Epithelial cell of esophagus (primary cell): Measurements from ENCODE around the gene ZNF407.

ENCODE experiments used
- DNase-seq: peaks from one replicate; pipeline ENCODE4 v3.0.0; 2010; ENCODE audit warnings: low read depth
- H3K4me3 ChIP-seq: 2 replicates; pipeline ENCODE4 v1.5.1; 2011; ENCODE audit warnings: mild to moderate bottlenecking, low read length, control low read depth
- TF ChIP-seq, protein P1 (sequence below): IDR thresholded peaks from 2 replicates; pipeline ENCODE4 v1.5.1; 2011; ENCODE audit warnings: low read depth, mild to moderate bottlenecking, low read length, control low read depth, inconsistent platforms; ENCODE audit not compliant: insufficient read depth; ENCODE audit errors: missing control alignments

The ZNF407 gene

DNA sequence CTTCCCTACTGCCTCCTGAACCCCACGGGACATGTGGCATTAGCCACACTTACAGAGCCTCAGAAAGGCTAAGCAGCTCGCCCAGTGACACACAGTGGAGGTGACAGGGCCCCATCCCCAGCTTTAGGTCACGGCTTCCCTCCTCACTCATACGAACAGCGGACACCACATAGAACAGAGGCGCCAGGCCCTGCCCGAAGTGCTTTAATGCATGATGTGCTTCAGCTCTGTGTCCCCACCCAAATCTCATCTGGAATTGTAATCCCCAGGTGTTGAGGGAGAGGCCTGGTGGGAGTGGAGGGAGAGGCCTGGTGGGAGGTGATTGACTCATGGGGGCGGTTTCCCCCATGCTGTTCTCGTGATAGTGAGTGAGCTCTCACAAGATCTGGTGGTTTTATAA lies 476.0 kb downstream of the ZNF407 start:
- no peak for DNase-seq
- TF ChIP-seq, protein P1, sequence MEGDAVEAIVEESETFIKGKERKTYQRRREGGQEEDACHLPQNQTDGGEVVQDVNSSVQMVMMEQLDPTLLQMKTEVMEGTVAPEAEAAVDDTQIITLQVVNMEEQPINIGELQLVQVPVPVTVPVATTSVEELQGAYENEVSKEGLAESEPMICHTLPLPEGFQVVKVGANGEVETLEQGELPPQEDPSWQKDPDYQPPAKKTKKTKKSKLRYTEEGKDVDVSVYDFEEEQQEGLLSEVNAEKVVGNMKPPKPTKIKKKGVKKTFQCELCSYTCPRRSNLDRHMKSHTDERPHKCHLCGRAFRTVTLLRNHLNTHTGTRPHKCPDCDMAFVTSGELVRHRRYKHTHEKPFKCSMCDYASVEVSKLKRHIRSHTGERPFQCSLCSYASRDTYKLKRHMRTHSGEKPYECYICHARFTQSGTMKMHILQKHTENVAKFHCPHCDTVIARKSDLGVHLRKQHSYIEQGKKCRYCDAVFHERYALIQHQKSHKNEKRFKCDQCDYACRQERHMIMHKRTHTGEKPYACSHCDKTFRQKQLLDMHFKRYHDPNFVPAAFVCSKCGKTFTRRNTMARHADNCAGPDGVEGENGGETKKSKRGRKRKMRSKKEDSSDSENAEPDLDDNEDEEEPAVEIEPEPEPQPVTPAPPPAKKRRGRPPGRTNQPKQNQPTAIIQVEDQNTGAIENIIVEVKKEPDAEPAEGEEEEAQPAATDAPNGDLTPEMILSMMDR, result no peak
- H3K4me3 ChIP-seq, result no peak overlapping the region

DNA sequence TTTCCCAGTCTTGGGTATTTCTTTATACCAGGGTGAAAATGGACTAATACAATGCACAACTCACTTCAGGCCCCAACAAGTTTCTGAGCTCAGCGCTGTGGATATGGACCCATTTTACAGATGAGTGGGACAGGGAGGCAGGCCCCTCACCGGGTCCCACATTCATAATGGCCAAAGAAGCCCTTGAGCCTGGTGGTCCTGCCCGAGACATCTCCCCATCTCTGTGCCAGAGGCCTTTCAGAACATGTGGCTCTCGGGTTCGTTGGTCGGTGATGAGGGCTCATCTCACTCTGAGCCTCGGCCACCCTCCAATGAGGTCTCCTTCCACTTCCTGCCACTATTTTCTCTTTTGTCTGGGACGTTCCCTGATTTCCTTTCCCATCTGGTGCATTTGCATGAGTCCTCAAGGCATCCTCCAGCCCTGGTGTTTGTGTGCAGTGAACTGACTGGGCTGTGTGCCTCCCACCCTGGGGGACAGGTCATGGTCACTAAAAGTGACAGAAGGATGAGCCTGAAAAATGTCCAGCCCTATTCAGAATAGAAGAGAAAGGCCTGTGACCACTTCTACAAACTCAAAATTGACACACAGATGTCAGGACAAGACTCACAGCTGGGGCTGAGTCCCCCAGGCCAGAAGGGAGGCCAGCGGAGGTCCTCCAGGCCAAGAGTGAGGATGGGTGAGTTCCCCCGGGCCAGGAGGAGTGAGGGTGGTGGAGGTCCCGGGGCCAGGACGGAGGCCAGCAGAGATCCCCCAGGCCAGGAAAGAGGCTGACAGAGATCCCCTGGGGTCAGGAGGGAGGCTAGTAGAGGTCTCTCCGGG lies 476.7 kb downstream of the ZNF407 start:
- no peak overlapping the region for H3K4me3 ChIP-seq
- DNase-seq, result no peak
- TF ChIP-seq, protein P1, result no peak

DNA sequence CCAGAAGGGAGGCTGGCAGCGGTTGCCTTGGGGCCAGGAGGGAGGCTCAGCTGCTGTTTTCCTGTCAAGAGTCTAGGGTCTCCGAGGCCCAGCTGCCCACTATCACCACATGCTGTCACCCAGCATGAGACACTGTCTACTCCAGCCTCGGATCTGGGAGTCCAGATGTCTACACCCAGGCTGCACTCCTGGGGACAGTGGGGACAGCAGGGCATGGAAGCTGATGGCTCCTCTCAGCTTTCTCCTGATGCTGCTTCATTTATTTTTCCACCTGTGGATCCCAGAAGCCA lies 477.3 kb downstream of the ZNF407 start:
- no peak overlapping the region for H3K4me3 ChIP-seq
- TF ChIP-seq, protein P1, result no peak
- DNase-seq, result no peak

DNA sequence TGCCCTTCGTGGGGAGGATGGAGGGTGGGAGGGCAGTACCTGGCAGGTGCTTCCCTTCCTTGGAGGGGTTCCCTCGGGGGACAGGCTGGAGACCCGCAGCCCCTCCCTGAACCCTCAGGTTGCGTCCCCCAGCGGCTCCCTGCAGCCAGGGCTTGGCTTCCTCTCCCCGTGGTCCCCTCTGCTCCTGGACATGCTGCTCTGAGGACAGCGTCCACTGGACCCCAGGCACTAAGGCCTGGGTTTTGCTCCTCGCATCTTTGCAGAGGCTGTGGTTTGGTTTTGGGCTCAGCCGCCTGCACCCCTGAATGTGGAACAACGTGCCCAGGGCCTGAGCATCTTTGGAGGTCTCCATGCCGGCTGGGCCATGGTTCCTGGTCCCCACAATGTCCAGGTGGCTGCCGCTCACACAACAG lies 477.8 kb downstream of the ZNF407 start:
- DNase-seq, result no peak
- TF ChIP-seq, protein P1, result no peak

DNA sequence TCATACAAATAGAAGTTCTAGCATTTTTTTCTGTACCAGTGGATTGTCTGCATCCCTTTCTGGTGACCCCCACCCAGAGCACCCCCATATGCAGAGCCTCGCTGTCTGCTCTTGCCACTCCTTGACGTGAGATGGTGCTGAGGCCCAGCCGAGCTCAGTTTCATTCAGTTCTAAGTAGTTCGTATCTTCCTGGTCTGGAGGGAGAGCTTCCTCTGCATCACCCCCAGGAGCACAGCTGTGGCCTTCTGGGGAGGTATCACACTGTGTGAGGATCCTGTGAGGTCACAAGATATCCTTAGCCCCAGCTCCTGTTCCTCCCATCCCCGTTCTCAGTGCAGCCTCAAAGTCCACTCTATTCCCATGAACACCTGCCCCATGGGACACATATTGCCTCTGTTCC lies 478.6 kb downstream of the ZNF407 start:
- DNase-seq, result no peak
- TF ChIP-seq, protein P1, result no peak
- no peak overlapping the region for H3K4me3 ChIP-seq

More for the DNA sequence above, 477.8 kb downstream of the ZNF407 start:
- no peak overlapping the region for H3K4me3 ChIP-seq

DNA sequence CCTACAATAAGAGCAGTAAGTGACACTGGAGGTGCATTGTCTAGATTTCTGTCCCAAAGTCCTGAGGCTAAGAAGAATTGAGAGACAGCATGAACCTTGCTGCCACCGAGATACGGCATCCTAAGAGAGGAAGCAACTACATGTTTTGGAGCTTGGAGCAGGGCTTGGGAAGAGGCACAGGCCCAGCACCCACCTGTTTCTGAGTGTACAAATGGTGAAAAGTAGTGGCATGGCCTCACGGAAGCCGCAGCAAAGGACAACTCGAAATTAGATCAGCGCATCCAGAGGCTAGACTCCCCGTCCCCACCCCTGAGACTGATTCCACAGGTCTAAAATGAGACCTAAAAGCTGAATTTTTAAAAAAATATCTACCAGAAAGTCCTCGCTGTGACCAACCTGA lies 483.8 kb downstream of the ZNF407 start:
- no peak for DNase-seq
- H3K4me3 ChIP-seq, result no peak overlapping the region
- TF ChIP-seq, protein P1, result no peak

DNA sequence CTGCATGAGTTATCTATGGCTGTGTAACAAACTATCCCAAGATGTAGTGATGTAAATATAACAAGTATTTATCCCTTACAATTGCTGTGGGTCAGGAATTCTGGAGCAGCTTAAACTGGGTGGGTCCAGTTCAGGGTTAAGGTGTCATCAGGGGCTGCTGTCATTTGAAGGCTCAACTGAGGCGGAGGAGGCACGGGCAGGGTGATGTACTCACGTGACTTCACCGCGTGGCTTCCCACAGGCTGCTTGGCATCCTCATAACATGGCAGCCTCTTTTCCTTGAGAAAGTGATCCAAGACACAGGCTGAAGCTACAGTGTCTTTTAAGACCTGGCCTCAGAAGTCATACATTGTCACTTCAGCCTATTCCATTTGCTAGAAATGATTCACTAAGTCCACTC lies 485.5 kb downstream of the ZNF407 start:
- TF ChIP-seq, protein P1, result no peak
- H3K4me3 ChIP-seq, result no peak overlapping the region
- no peak for DNase-seq
